ENCODE data around the gene TMEM229B.

Gene TMEM229B

DNA sequence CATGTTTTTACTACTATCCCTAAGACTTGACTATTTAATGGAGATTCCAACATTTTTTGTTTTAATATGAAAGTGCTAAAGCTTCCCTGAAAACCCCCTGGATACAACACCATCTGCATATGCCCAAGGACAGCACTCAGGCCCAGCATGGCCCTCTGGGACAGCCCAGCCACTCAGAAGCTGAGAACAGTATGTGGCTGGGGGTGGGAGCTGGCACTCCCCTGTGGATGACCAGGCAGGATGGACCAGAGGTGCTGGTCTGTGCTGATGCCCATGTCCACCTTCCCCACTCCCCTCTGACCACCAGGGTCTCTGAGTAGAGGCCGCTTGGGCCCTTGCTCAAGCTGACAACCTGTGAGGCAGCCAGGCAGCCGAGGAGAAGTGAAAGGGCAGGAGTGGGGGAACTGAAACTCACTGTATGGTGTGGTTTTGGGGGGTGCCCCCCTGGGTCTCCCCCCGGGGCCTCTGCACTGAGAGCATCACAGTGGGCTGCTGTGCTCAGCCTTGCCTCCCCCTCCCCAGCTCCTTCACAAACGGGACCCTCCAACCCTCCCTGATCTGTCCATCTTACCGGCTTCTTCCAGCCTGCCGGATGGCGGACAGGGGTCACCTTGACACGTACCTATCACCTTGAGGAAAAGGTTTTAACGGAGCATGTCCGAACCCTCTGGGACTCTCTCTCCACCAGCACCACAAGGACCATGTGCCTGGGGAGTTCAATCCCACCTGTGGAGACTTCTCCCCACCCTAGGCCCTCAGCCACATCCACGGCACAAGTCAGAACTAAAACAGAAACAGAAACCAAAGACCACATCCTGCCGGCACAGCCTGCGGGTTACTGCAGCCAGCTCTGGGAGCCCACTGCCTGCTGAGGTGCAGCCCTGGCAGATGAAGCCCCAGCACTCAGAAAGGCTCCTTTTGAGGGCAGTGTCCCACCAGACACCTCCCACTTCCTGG, at the start of gene TMEM229B:
Gene TMEM229B, minus strand, starts transcription at position 785 of the 957 bp plus-strand sequence. CDS start 14,798 bp downstream, outside the sequence.
- no peak for DNase-seq

GRCh38 chr14:67537736-67538135, 49.2 kb upstream of the TMEM229B start:
- no peak for DNase-seq

DNA sequence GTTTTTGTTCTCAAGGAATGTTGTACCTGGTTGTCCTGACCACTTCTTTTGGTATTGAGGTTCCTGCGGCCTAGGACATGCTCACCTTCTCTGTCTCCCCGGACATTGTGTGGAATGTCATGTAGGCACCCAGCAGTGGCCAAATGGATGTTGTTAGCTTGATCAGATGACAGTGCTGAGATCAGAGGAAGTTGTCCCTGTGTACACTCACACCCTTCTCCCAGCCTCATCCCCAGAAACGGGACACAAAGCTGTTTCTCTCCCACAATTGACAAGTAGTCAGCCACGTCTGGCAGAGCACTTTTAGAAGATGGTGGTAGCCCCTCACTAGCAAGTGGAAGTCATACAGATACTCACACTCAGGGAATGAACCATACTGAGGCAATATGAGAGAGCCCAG, 47.6 kb upstream of the TMEM229B start:
- DNase-seq: no peak

GRCh38 chr14:67533754-67534085, 45.2 kb upstream of the TMEM229B start:
- no peak for DNase-seq

DNA sequence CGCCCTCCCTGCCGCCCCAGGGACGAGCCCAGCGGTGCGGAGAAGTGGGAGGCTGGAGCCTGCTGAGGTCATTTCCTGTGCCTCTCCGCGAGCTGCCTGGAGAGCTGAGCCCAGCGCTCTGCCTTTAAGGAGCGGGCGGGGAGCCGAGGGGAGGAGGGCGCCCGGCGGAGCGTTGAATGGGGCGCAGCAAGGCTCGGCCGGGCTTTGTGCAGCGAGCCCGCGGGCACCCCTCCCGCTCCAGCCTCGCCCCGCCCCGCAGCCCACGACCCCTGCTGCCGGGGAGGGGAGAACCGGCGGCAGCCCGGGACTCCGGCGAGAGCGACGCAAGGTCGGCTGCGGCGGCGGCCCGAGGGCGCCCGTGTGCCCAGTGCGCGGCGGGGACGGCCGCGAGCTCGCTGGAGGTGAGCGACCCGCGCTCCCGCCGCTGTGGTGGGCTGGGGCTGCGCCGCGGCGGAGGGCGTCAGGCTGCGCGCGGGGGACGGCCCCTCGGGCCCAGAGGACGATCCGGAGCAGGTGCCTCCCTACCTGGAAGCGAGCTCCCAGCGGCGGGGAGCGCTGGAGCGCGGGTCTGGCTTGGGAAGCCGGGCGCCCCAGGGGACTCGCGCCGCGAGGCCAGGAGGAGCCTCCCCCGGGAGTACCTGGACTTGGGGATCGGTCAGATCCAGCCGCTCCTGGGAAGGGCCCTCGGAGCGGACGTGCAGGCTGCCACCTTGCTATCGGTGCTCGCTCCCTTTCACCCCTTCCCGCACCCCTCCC, 44.7 kb upstream of the TMEM229B start, which contains the start of gene PLEKHH1:
Gene PLEKHH1, plus strand, starts transcription at position 293 of the 756 bp plus-strand sequence. CDS start 8,578 bp downstream, outside the sequence.
- DNase-seq: peak; percentile 60

GRCh38 chr14:67532606-67532997, 44.1 kb upstream of the TMEM229B start:
- no peak for DNase-seq

DNA sequence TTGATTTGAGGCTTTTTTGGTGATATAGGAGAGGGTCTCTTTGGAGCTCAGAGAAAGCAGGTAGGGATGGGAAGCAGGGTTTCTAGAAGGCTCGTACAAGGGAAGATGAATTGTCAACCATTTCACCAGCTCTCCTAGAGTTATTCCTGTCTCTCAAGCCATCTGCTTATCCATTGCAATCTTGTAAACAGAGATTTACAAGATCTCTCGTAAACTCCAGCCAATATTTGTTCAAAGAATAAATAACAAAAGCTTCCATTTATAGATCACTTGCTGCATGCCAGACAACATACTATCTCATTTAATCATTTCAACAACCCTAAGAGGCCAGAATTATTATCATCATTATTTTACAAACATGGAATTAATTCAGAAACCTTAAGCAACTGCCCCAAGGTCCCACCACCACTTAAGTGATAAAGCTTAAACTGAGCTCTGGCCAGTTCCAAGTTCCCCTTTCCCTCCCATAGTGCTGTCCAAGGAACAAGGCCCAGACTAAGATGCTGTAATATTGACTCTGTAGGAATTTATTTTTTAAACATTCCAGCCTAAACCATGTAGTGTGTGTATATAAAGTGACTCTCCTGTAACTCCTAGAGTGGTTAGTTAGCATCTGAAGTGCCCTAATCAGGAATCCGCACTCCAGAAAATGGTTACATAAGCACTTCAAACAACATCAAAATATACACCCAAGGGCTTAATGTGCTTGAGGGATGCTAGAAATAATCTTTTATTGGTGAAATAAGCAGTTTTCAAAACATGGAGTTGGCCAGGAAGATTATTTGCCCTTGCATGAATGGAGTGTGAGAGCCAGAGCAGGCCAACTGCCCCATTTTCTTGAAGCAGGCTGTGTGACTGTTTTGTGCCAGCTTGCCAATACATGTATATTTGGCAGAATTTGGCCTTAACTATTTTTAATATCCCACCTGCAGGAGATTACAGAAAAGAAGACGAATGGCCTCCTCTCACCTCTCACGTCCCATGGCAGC, 41.7 kb upstream of the TMEM229B start:
- no peak for DNase-seq

GRCh38 chr14:67528276-67528675, 39.8 kb upstream of the TMEM229B start:
- DNase-seq: no peak

GRCh38 chr14:67527756-67528155, 39.2 kb upstream of the TMEM229B start:
- no peak for DNase-seq

GRCh38 chr14:67526676-67527459, 38.3 kb upstream of the TMEM229B start:
- peak; percentile 33 for DNase-seq

DNA sequence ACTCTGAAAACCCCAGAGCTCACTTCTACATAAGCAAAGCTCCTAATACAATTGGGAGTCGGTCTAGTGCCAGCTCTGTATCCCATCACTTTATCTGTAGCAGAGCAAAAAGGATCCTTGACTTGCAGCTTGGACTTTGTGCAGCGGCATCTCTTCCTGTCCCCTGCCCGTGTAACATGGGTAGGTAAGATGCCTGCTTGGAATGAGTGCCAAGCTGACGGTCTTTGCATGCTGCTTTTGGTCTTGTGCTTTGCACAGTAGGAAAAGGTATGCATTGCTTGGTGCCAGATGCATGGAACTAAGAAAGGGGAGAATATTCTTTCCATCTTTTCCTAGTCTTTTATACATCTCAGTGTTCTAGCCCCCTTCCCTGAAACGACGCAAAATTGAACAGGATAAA, 37.7 kb upstream of the TMEM229B start:
- DNase-seq: no peak

GRCh38 chr14:67525389-67525788, 36.9 kb upstream of the TMEM229B start:
- DNase-seq: no peak

GRCh38 chr14:67524634-67524963, 36.1 kb upstream of the TMEM229B start:
- no peak for DNase-seq

- no peak for DNase-seq
Observed at GRCh38 chr14:67523764-67524633, 35.5 kb upstream of the TMEM229B start.

GRCh38 chr14:67522270-67522669, 33.7 kb upstream of the TMEM229B start:
- DNase-seq: no peak

DNA sequence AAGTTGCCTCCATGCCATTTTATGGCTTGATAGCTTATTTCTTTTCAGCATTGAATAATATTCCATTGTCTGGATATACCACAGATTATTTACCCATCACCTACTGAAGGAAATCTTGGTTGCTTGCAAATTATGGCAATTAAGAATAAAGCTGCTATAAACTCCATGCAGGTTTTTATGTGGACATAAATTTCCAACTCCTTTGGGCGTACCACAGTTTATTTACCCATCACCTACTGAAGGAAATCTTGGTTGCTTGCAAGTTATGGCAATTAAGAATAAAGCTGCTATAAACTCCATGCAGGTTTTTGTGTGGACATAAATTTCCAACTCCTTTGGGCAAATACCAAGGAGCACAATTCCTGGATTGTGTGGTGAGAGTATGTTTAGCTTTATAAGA, 32.0 kb upstream of the TMEM229B start:
- DNase-seq: no peak

GRCh38 chr14:67519406-67519805, 30.9 kb upstream of the TMEM229B start:
- DNase-seq: no peak

- DNase-seq: no peak
Observed at GRCh38 chr14:67517083-67517482, 28.6 kb upstream of the TMEM229B start.

DNA sequence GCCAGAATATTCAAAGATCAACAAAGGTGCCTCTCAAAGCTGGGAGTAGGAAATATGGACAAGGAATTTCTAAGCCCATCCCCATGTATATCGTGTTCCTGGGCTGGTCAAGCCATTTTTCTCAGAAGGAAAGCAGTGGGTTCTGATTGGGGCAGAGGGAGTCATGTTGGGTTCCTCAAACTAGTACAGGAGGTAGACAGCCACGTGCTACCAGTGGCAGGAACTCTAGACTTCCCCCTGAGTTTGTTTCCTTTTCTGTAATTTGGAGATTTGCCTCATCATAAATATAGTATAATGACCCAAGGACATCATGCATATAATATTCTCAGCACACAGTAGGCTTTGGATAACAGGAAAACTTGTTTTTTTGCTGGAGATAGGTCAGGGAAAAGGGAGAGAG, 28.2 kb upstream of the TMEM229B start:
- DNase-seq: no peak

- DNase-seq: no peak
Observed at GRCh38 chr14:67515386-67516079, 27.0 kb upstream of the TMEM229B start.
